B cell (primary cell): ENCODE measurements around the gene ARHGAP11A. TPM values are rescaled to one million over a fixed set of nuclear protein-coding genes. Genes with fewer than 3 reads are reported as not detected.

Experiments
- ATAC-seq: fragments of 200-7000 bp; cut with Tn5 transposase; one replicate; pipeline ENCODE4 v1.10.0; 2021; ENCODE audit warnings: low read depth, mild to moderate bottlenecking, moderate number of reproducible peaks, moderate library complexity
- CTCF ChIA-PET: fragments of 350-600 bp; sonication (Branson Sonifier 250); formaldehyde crosslinking; loops from one replicate; lab custom pipeline; 2021; ENCODE audit warnings: antibody characterized with exemption, inconsistent platforms; lab: Charles Lee
- POLR2A ChIA-PET: fragments of 350-600 bp; sonication (Branson Sonifier 250); formaldehyde crosslinking; loops from one replicate; lab custom pipeline; 2021; ENCODE audit warnings: antibody characterized with exemption; lab: Charles Lee
- DNase-seq: peaks from one replicate; pipeline ENCODE4 v3.0.0; 2013
- H2AFZ ChIP-seq: 2 replicates; pipeline ENCODE4 v1.6.1; 2012; ENCODE audit warnings: mild to moderate bottlenecking, low read depth, low read length; ENCODE audit not compliant: insufficient read depth, poor library complexity, severe bottlenecking
- H3K27ac ChIP-seq, 2 donors: 1 replicate in 1 of 2; 2 replicates in 1 of 2; pipeline ENCODE4 v1.5.1; 2012 to 2013; ENCODE audit warnings: low read length in 2 of 2, mild to moderate bottlenecking in 2 of 2, moderate library complexity in 1 of 2
- H3K27me3 ChIP-seq, 4 experiments: fragments of 200-600 bp in 1 of 4; sonication (generic) in 1 of 4; replicated peaks in 1 of 4; 1 replicate in 2 of 4; 2 replicates in 2 of 4; pipeline versions ENCODE4 v1.6.1 to v1.7.0; 2013 to 2016; ENCODE audit warnings: low read length in 3 of 4, mild to moderate bottlenecking in 2 of 4, mixed read lengths in 1 of 4, moderate library complexity in 1 of 4; ENCODE audit not compliant: insufficient read depth in 4 of 4, control insufficient read depth in 3 of 4; ENCODE audit errors: control extremely low read depth in 1 of 4
- H3K36me3 ChIP-seq, 2 experiments: replicated peaks in 1 of 2; 1 replicate in 1 of 2; 2 replicates in 1 of 2; pipeline versions ENCODE4 v1.6.1 to v1.7.1; 2013; ENCODE audit warnings: low read length in 1 of 2; ENCODE audit not compliant: insufficient read depth in 2 of 2, control insufficient read depth in 1 of 2; ENCODE audit errors: control extremely low read depth in 1 of 2, extremely low read depth in 1 of 2
- H3K4me1 ChIP-seq, 2 donors: fragments of 200-600 bp in 1 of 2; sonication (generic) in 1 of 2; 1 replicate in 1 of 2; 2 replicates in 1 of 2; pipeline versions ENCODE4 v1.5.1 to v1.6.1; 2013 to 2017; ENCODE audit warnings: low read length in 2 of 2; ENCODE audit not compliant: control insufficient read depth in 2 of 2, insufficient read depth in 2 of 2
- H3K4me2 ChIP-seq: replicated peaks from 2 replicates; pipeline ENCODE3; 2012; ENCODE audit warnings: mild to moderate bottlenecking, low read depth, low read length; ENCODE audit not compliant: poor library complexity, severe bottlenecking
- H3K4me3 ChIP-seq, 5 experiments: fragments of 200-600 bp in 1 of 5; sonication (generic) in 1 of 5; 1 replicate in 3 of 5; 2 replicates in 2 of 5; pipeline versions ENCODE4 v1.5.1 to v1.7.0; 2011 to 2016; ENCODE audit warnings: low read length in 4 of 5, mild to moderate bottlenecking in 4 of 5, low read depth in 2 of 5, control low read depth in 1 of 5, moderate library complexity in 1 of 5; ENCODE audit not compliant: insufficient read depth in 1 of 5; ENCODE audit errors: control extremely low read depth in 1 of 5, extremely low read depth in 1 of 5
- H3K79me2 ChIP-seq: fragments of 200-600 bp; sonication (generic); one replicate; pipeline ENCODE4 v1.6.0; 2016; ENCODE audit warnings: low read length; ENCODE audit not compliant: control insufficient read depth, insufficient read depth
- H3K9ac ChIP-seq: fragments of 200-600 bp; sonication (generic); 2 replicates; pipeline ENCODE4 v1.6.1; 2017; ENCODE audit warnings: mild to moderate bottlenecking, low read length, moderate library complexity
- H3K9me3 ChIP-seq, 3 donors: one replicate each; pipeline versions ENCODE4 v1.6.1 to v1.7.1; 2013; ENCODE audit warnings: low read length in 2 of 3; ENCODE audit not compliant: control insufficient read depth in 2 of 3, insufficient read depth in 1 of 3; ENCODE audit errors: control extremely low read depth in 1 of 3
- H4K20me1 ChIP-seq: 2 replicates; pipeline ENCODE4 v1.6.0; 2012; ENCODE audit warnings: mild to moderate bottlenecking, low read length; ENCODE audit not compliant: insufficient read depth, control insufficient read depth, poor library complexity, severe bottlenecking
- H3K27ac Mint-ChIP-seq: one replicate; pipeline ENCODE4 v1.8.0; 2021; ENCODE audit warnings: mixed read lengths
- H3K27me3 Mint-ChIP-seq: one replicate; pipeline ENCODE4 v1.8.0; 2021; ENCODE audit warnings: mixed read lengths
- H3K4me1 Mint-ChIP-seq: one replicate; pipeline ENCODE4 v1.8.0; 2021; ENCODE audit warnings: mixed read lengths
- H3K4me3 Mint-ChIP-seq: one replicate; pipeline ENCODE4 v1.8.0; 2021; ENCODE audit warnings: mixed read lengths
- H3K9me3 Mint-ChIP-seq: one replicate; pipeline ENCODE4 v1.8.0; 2022; ENCODE audit warnings: mixed read lengths; ENCODE audit not compliant: insufficient read depth
- CTCF ChIP-seq: fragments of 200-600 bp; IDR thresholded peaks from one replicate; pipeline ENCODE4 v1.8.0; 2022; ENCODE audit warnings: antibody characterized with exemption, mild to moderate bottlenecking
- EZH2 ChIP-seq: IDR thresholded peaks from 2 replicates; pipeline ENCODE4 v1.6.1; 2012; ENCODE audit warnings: borderline replicate concordance, low read depth, mild to moderate bottlenecking, moderate library complexity, low read length; ENCODE audit not compliant: insufficient read depth, poor library complexity, severe bottlenecking
- WGBS: methylation state at CpG from one replicate; pipeline ENCODE4 v1.1.5; 2013; ENCODE audit warnings: missing lambda C conversion rate; ENCODE audit not compliant: insufficient coverage; 5-methylcytosine and 5-hydroxymethylcytosine counted together
- intact Hi-C: fragments of 100-400 bp; cut with micrococcal nuclease; formaldehyde crosslinking; loops from one replicate; pipeline ENCODE4 v1.10.0; 2022
- polyA plus RNA-seq: library from polyadenylated mRNA; depleted of rRNA; stranded (reverse); fragments of >200 nt; gene quantifications from 2 replicates; pipeline ENCODE4 v1.2.3, GENCODE V29; 2012
- total RNA-seq, 2 donors: library from RNA; stranded (reverse); fragments of 120-200 nt in 1 of 2; gene quantifications; 1 replicate in 1 of 2; 2 replicates in 1 of 2; pipeline versions ENCODE4 v1.2.3 to v1.2.4, GENCODE V29; 2013 to 2022

Gene ARHGAP11A
- total and polyA plus RNA-seq, 2 donors (not counting 1 experiment from before 2014, with no cell fraction given), result 0.51 to 3.3 TPM

- no peak for ATAC-seq
- Histone ChIP-seq H3K27ac (no peak overlapping the region), H3K4me3 (no peak overlapping the region), H3K4me1 (no peaks in the 10 kb centered on the region), H2AFZ (no peak overlapping the region), H3K9me3 (no peaks in the 10 kb centered on the region), H3K36me3 (no peaks in the 10 kb centered on the region), H3K4me2 (no peak overlapping the region), H3K27me3 (no peaks in the 10 kb centered on the region), H3K79me2 (no peaks in the 10 kb centered on the region), H3K9ac (no peak overlapping the region), H4K20me1 (no peaks in the 10 kb centered on the region)
- Mint-ChIP-seq H3K27me3 (no peaks in the 10 kb centered on the region), H3K4me1 (peaks cover 3% of the 10 kb centered on the region), H3K4me3 (no peak overlapping the region), H3K27ac (no peak overlapping the region), H3K9me3 (no peaks in the 10 kb centered on the region)
- ChIA-PET CTCF (interaction anchor here (1.2 to 3.1 kb wide), 4 partner anchors 298 to 339 kb away, joined by 3 to 18 read pairs (median 6); no protein-coding TSS in a partner anchor), POLR2A (no interaction called here)
- no CpG with 5 or more reads among the region's 2 CpGs for WGBS
- intact Hi-C loops, result no loop called here
- DNase-seq, result no peak
- no peak for TF ChIP-seq CTCF
- no peak for TF ChIP-seq EZH2
These were observed 42.6 kb downstream of the ARHGAP11A start for GRCh38 chr15:32657941-32658340.

GRCh38 chr15:32659340-32660155, 44.2 kb downstream of the ARHGAP11A start:
- Histone ChIP-seq H3K4me3 (no peak overlapping the region), H4K20me1 (no peaks in the 10 kb centered on the region), H3K4me2 (no peak overlapping the region), H3K27ac (no peak overlapping the region), H3K4me1 (no peaks in the 10 kb centered on the region), H3K9me3 (no peaks in the 10 kb centered on the region), H3K9ac (no peak overlapping the region), H2AFZ (no peak overlapping the region), H3K36me3 (no peaks in the 10 kb centered on the region), H3K79me2 (no peaks in the 10 kb centered on the region), H3K27me3 (no peaks in the 10 kb centered on the region)
- Mint-ChIP-seq H3K27ac (no peak overlapping the region), H3K9me3 (no peaks in the 10 kb centered on the region), H3K4me1 (peaks cover 3% of the 10 kb centered on the region), H3K4me3 (no peak overlapping the region), H3K27me3 (no peaks in the 10 kb centered on the region)
- DNase-seq (no peak), ATAC-seq (no peak)
- TF ChIP-seq EZH2 (no peak), CTCF (no peak)
- 86% methylated on average over 4 of the region's 6 CpGs for WGBS
- intact Hi-C loops, result loop anchor here (10.0 kb wide), 1 partner anchor 185 kb away; no protein-coding TSS in a partner anchor
- ChIA-PET CTCF (interaction anchor here (0.9 to 5.1 kb wide), 8 partner anchors 10 to 337 kb away, joined by 3 to 37 read pairs (median 8); no protein-coding TSS in a partner anchor), POLR2A (no interaction called here)
